Measurements from ENCODE around the gene AP4M1. TPM values are rescaled to one million over a fixed set of nuclear protein-coding genes. Genes with fewer than 3 reads are reported as not detected.

Gene AP4M1
- total and polyA plus RNA-seq, 9 of the 15 experiments (the other 6 are each of a cell fraction or from before 2014, with no cell fraction given), result 1.3 to 30.9 (median 14.1) TPM

DNA sequence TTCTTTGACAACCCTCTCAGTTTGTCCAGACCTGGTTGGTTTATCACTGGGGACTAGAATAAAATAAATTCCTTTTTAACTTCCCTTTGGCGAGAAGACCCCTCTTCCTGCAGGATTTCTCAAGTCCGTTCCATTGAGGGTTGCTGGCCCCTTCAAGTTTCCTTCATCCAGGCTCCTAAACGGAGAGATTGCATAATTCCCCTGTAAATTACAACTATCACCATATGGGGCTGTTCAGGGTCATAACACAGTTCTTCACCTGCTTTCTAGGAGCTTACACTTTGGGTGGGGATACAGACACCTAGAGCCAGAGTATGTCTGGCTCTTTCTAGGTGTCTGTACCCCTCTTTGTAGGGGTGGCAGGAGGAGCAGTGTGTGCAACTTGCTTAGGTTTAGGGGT lies 15.9 kb upstream of the AP4M1 start (continued):
- TF ChIP-seq CEBPG (CRISPR knock-in tag; IDR thresholded peaks at IDR 0.05), result no peak
- TF ChIP-seq CEBPG (tag; conservative IDR thresholded peaks at IDR 0.05 in 1 of 2, IDR thresholded peaks at IDR 0.05 in 1 of 2), result peak; percentile 45 to 46; a peak in 3 of 4 replicates
- TF ChIP-seq, protein P1, sequence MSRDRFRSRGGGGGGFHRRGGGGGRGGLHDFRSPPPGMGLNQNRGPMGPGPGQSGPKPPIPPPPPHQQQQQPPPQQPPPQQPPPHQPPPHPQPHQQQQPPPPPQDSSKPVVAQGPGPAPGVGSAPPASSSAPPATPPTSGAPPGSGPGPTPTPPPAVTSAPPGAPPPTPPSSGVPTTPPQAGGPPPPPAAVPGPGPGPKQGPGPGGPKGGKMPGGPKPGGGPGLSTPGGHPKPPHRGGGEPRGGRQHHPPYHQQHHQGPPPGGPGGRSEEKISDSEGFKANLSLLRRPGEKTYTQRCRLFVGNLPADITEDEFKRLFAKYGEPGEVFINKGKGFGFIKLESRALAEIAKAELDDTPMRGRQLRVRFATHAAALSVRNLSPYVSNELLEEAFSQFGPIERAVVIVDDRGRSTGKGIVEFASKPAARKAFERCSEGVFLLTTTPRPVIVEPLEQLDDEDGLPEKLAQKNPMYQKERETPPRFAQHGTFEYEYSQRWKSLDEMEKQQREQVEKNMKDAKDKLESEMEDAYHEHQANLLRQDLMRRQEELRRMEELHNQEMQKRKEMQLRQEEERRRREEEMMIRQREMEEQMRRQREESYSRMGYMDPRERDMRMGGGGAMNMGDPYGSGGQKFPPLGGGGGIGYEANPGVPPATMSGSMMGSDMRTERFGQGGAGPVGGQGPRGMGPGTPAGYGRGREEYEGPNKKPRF (IDR thresholded peaks at IDR 0.05; ENCODE audit: low read depth, low read length), result no peak
- TF ChIP-seq PPARD (CRISPR knock-in tag; IDR thresholded peaks at IDR 0.05), result no peak
- TF ChIP-seq SRF (CRISPR knock-in tag; IDR thresholded peaks at IDR 0.05), result no peak

DNA sequence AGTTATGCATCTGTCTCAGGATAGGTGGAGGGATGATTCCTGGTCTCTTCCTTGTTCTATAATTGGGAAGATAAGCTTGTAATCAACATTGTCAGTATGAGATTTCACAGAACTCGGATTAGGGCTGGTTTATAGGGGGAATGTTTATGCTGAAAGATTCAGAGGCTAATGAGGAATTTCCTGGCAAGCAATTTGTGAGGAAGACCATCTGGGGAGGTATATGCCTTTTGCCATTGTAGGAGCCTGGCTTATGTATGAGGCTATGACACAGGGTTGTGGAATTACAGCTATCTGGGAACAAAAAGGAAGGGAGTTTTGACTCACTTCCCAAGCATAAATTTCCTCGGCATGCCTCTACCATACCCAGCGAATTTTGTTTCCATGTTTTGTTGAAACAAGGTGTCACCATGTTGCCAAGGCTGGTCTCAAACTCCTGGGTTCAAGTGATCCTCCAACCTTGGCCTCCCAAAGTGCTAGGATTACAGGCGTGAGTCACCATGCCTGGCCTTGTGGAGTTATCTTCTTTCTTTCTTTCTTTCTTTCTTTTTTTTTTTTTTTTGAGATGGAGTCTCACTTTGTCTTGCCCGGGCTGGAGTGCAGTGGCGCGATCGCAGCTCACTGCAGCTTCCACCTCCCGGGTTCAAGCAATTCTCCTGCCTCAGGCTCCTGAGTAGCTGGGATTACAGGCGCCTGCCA lies 14.2 kb upstream of the AP4M1 start:
- Histone ChIP-seq H4K20me1 (replicated peaks; ENCODE audit: control insufficient read depth, insufficient read depth, low read length) (peaks cover 10% of the 10 kb centered on the region; the same call in 1 of the 2 replicates), H3K9ac (ENCODE audit: insufficient read depth in 1 of 2, low read depth in 2 of 2, low read length in 2 of 2) (no peak overlapping the region), H3K4me3 (no peak overlapping the region), H3K4me2 (ENCODE audit: insufficient read depth, low read length) (no peak overlapping the region), H3K9me3 (replicated peaks; ENCODE audit: control insufficient read depth, insufficient read depth, low read depth, low read length) (no peaks in the 10 kb centered on the region), H3K79me2 (ENCODE audit: control insufficient read depth, insufficient read depth, low read length) (peaks cover 19% of the 10 kb centered on the region), H3K27me3 (ENCODE audit: control insufficient read depth in 2 of 2, insufficient read depth in 2 of 2, low read length in 2 of 2) (no peaks in the 10 kb centered on the region), H3K36me3 (ENCODE audit: control insufficient read depth, insufficient read depth, low read length) (peaks cover 24% of the 10 kb centered on the region), H3K27ac (ENCODE audit: extremely low read depth, low read depth, low read length) (no peak overlapping the region; the same call in 2 of the 3 replicates), H3K9me1 (ENCODE audit: control insufficient read depth, insufficient read depth, low read length) (no peaks in the 10 kb centered on the region), H2AFZ (ENCODE audit: low read depth, low read length) (peak overlapping the region; percentile 53), H3K4me1 (replicated peaks in 1 of 2; ENCODE audit: control insufficient read depth in 2 of 2, insufficient read depth in 2 of 2, low read length in 2 of 2) (peaks cover 31 to 32% of the 10 kb centered on the region in 2 experiments)
- ChIA-PET POLR2A (interaction anchor here (7.9 kb wide), 1 partner anchor 14 kb away, joined by 115 read pairs; the partner anchor contains the start of genes AP4M1 and MCM7), CTCF (ENCODE audit: low intra/inter-chr PET ratio) (no interaction called here)
- DNase-seq (ENCODE audit: extremely low read depth in 1 of 4, low spot score in 3 of 4) (no peak), ATAC-seq (no peak), FAIRE-seq (no peak)
- no TSS peak for BruUV-seq (replicated peaks)
- in situ Hi-C loops (cut with MboI) (no loop called here), intact Hi-C loops (cut with micrococcal nuclease) (no loop called here)
- TF ChIP-seq SRF (CRISPR knock-in tag; IDR thresholded peaks at IDR 0.05), result no peak
- peak; percentile 29; the same call in 1 of the 2 replicates for TF ChIP-seq SMARCE1 (IDR thresholded peaks at IDR 0.05)
- TF ChIP-seq ARHGAP35 (IDR thresholded peaks at IDR 0.05; ENCODE audit: partially characterized antibody), result no peak
- TF ChIP-seq BCOR (IDR thresholded peaks at IDR 0.05), result peak; percentile 52
- peak; percentile 49; the same call in 1 of the 2 replicates for TF ChIP-seq DPF2 (IDR thresholded peaks at IDR 0.05)
- peak; percentile 20; the same call in 1 of the 2 replicates for TF ChIP-seq DMBX1 (CRISPR knock-in tag; IDR thresholded peaks at IDR 0.05; ENCODE audit: borderline replicate concordance)
- TF ChIP-seq, protein P2, sequence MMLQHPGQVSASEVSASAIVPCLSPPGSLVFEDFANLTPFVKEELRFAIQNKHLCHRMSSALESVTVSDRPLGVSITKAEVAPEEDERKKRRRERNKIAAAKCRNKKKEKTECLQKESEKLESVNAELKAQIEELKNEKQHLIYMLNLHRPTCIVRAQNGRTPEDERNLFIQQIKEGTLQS (IDR thresholded peaks at IDR 0.05), result peak; percentile 21; the same call in 1 of the 2 replicates
- TF ChIP-seq, protein P2 (CRISPR knock-in tag; conservative IDR thresholded peaks at IDR 0.05), result no peak
- TF ChIP-seq CC2D1A (IDR thresholded peaks at IDR 0.05), result no peak
- 77% methylated on average over 10 of the region's 10 CpGs for WGBS (ENCODE audit: insufficient coverage, low coverage, missing lambda C conversion rate)

Measured in K562 (cell line).